Measurements from ENCODE around the gene ZNF544. TPM values are rescaled to one million over a fixed set of nuclear protein-coding genes. Genes with fewer than 3 reads are reported as not detected.
A peak's percentile ranks its signal among the peaks of the same experiment; 100 is the strongest.

Gene ZNF544
- total and polyA plus RNA-seq, 2 donors from 2014 or later: 19.4 to 39.3 TPM

- TF ChIP-seq CTCF (IDR thresholded peaks at IDR 0.05; ENCODE audit: borderline replicate concordance, extremely low read depth, insufficient read depth): peak; percentile 15
- Histone ChIP-seq H3K27ac (ENCODE audit: low read depth in 2 of 2, low read length in 2 of 2) (no peak overlapping the region), H3K4me1 (ENCODE audit: control insufficient read depth in 2 of 3, insufficient read depth in 2 of 3, low read depth in 1 of 3, low read length in 3 of 3) (peaks cover 0 to 16% (median 10%) of the 10 kb centered on the region in 3 donors), H3K36me3 (ENCODE audit: control insufficient read depth in 2 of 3, insufficient read depth in 3 of 3, low read length in 3 of 3) (peaks cover 17 to 35% (median 19%) of the 10 kb centered on the region in 3 donors), H3K4me3 (ENCODE audit: low read length in 3 of 3) (peak overlapping the region; percentile 66 to 86 (median 79)), H3K9ac (ENCODE audit: low read length in 3 of 3) (peak overlapping the region in 2 of 3 donors; percentile 22 to 42), H3K27me3 (ENCODE audit: control insufficient read depth, insufficient read depth, low read length) (no peaks in the 10 kb centered on the region), H3K9me3 (ENCODE audit: control insufficient read depth in 2 of 3, insufficient read depth in 1 of 3, low read length in 3 of 3) (peaks cover 2 to 10% (median 5%) of the 10 kb centered on the region in 3 donors)
- FAIRE-seq: no peak
- DNase-seq: peak in 4 of 5 donors; percentile 16 to 63 (median 28)
- intact Hi-C loops (cut with DNase I): no loop called here
Measured at GRCh38 chr19:58229255-58229639, 533 bp downstream of the ZNF544 start.

- H3K4me1 ChIP-seq (ENCODE audit: control insufficient read depth in 2 of 3, insufficient read depth in 2 of 3, low read depth in 1 of 3, low read length in 3 of 3): no peaks in the 10 kb centered on the region
- H3K27me3 ChIP-seq (ENCODE audit: control insufficient read depth, insufficient read depth, low read length): no peaks in the 10 kb centered on the region
- peaks cover 5 to 23% (median 17%) of the 10 kb centered on the region in 3 donors for H3K9me3 ChIP-seq (ENCODE audit: control insufficient read depth in 2 of 3, insufficient read depth in 1 of 3, low read length in 3 of 3)
- no peak overlapping the region for H3K4me3 ChIP-seq (ENCODE audit: low read length in 3 of 3)
- no peak for FAIRE-seq
- H3K9ac ChIP-seq (ENCODE audit: low read length in 3 of 3): no peak overlapping the region
- no peak for TF ChIP-seq CTCF (IDR thresholded peaks at IDR 0.05; ENCODE audit: borderline replicate concordance, extremely low read depth, insufficient read depth)
- H3K27ac ChIP-seq (ENCODE audit: low read depth in 2 of 2, low read length in 2 of 2): no peak overlapping the region
- no peak for DNase-seq
- H3K36me3 ChIP-seq (ENCODE audit: control insufficient read depth in 2 of 3, insufficient read depth in 3 of 3, low read length in 3 of 3): peaks cover 9 to 41% (median 21%) of the 10 kb centered on the region in 3 donors
- intact Hi-C loops (cut with DNase I): no loop called here
Measured at GRCh38 chr19:58237324-58237723, 8.6 kb downstream of the ZNF544 start.

GRCh38 chr19:58243351-58243750, 14.6 kb downstream of the ZNF544 start:
- DNase-seq (no peak), FAIRE-seq (no peak)
- Histone ChIP-seq H3K4me1 (ENCODE audit: control insufficient read depth in 2 of 3, insufficient read depth in 2 of 3, low read depth in 1 of 3, low read length in 3 of 3) (no peaks in the 10 kb centered on the region), H3K4me3 (ENCODE audit: low read length in 3 of 3) (no peak overlapping the region), H3K27me3 (ENCODE audit: control insufficient read depth, insufficient read depth, low read length) (no peaks in the 10 kb centered on the region), H3K9ac (ENCODE audit: low read length in 3 of 3) (no peak overlapping the region), H3K9me3 (ENCODE audit: control insufficient read depth in 2 of 3, insufficient read depth in 1 of 3, low read length in 3 of 3) (peaks cover 4 to 55% (median 25%) of the 10 kb centered on the region in 3 donors), H3K36me3 (ENCODE audit: control insufficient read depth in 2 of 3, insufficient read depth in 3 of 3, low read length in 3 of 3) (peaks cover 22 to 59% (median 38%) of the 10 kb centered on the region in 3 donors), H3K27ac (ENCODE audit: low read depth in 2 of 2, low read length in 2 of 2) (no peak overlapping the region)
- intact Hi-C loops (cut with DNase I): no loop called here
- TF ChIP-seq CTCF (IDR thresholded peaks at IDR 0.05; ENCODE audit: borderline replicate concordance, extremely low read depth, insufficient read depth): no peak

GRCh38 chr19:58248886-58249285, 20.2 kb downstream of the ZNF544 start:
- TF ChIP-seq CTCF (IDR thresholded peaks at IDR 0.05; ENCODE audit: borderline replicate concordance, extremely low read depth, insufficient read depth): no peak
- FAIRE-seq (no peak), DNase-seq (no peak)
- peaks cover 11 to 81% (median 46%) of the 10 kb centered on the region in 3 donors for H3K9me3 ChIP-seq (ENCODE audit: control insufficient read depth in 2 of 3, insufficient read depth in 1 of 3, low read length in 3 of 3)
- H3K36me3 ChIP-seq (ENCODE audit: control insufficient read depth in 2 of 3, insufficient read depth in 3 of 3, low read length in 3 of 3): peaks cover 37 to 83% (median 64%) of the 10 kb centered on the region in 3 donors
- intact Hi-C loops (cut with DNase I): no loop called here
- H3K27ac ChIP-seq (ENCODE audit: low read depth in 2 of 2, low read length in 2 of 2): no peak overlapping the region
- H3K9ac ChIP-seq (ENCODE audit: low read length in 3 of 3): no peak overlapping the region
- no peaks in the 10 kb centered on the region for H3K4me1 ChIP-seq (ENCODE audit: control insufficient read depth in 2 of 3, insufficient read depth in 2 of 3, low read depth in 1 of 3, low read length in 3 of 3)
- H3K4me3 ChIP-seq (ENCODE audit: low read length in 3 of 3): peak overlapping the region in 1 of 3 donors; percentile 3
- no peaks in the 10 kb centered on the region for H3K27me3 ChIP-seq (ENCODE audit: control insufficient read depth, insufficient read depth, low read length)
